HCT116 (cell line): ENCODE measurements around the gene SLMAP. TPM values are rescaled to one million over a fixed set of nuclear protein-coding genes. Genes with fewer than 3 reads are reported as not detected.
A peak's percentile ranks its signal among the peaks of the same experiment; 100 is the strongest.

ENCODE experiments used
- ATAC-seq: fragments of 200-7000 bp; cut with Tn5 transposase; 2 replicates; pipeline ENCODE4 v1.9.1; 2020; ENCODE audit warnings: mild to moderate bottlenecking, moderate library complexity
- BruUV-seq: library from RNA; stranded (reverse); fragments of 400-500 nt; replicated peaks from 2 replicates; lab custom pipeline; 2021; lab: Mats Ljungman, UMichigan
- CTCF ChIA-PET: fragments of 300-600 bp; sonication (Branson Sonifier 250); formaldehyde crosslinking; loops from one replicate; lab custom pipeline; 2021; ENCODE audit warnings: antibody characterized with exemption; lab: Charles Lee
- POLR2A ChIA-PET: fragments of 300-600, 350-600 bp; sonication (Branson Sonifier 250); formaldehyde crosslinking; loops from one replicate; lab custom pipeline; 2021; ENCODE audit warnings: antibody characterized with exemption; lab: Charles Lee
- RAD21 ChIA-PET, 2 experiments: fragments of 300-600 bp; sonication (Branson Sonifier 250); formaldehyde crosslinking; loops; one replicate each; lab custom pipeline; 2023; ENCODE audit warnings: low total read pairs in 2 of 2; ENCODE audit not compliant: uncharacterized antibody in 2 of 2, unreplicated experiment in 2 of 2, low non-redundant PET in 1 of 2; lab: Charles Lee
- DNase-seq: peaks from one replicate; pipeline ENCODE4 v3.0.0-alpha.2; 2010; ENCODE audit warnings: low read depth, low spot score
- H2AFZ ChIP-seq: fragments of 200-600 bp; shearing (Covaris generic), sonication (generic); 2 replicates; pipeline ENCODE4 v1.6.1; 2017; ENCODE audit warnings: low read depth, mixed run types, mixed read lengths, antibody characterized with exemption, low read length; ENCODE audit not compliant: poor library complexity, severe bottlenecking
- H3K27ac ChIP-seq: 2 replicates; pipeline ENCODE4 v1.5.1; 2012; ENCODE audit warnings: low read depth, low read length
- H3K27me3 ChIP-seq: fragments of 200-600 bp; sonication (generic); 2 replicates; pipeline ENCODE4 v1.6.1; 2016; ENCODE audit warnings: mixed run types, low read length, mixed read lengths; ENCODE audit not compliant: insufficient read depth
- H3K36me3 ChIP-seq, 2 experiments: fragments of 200-500 bp in 1 of 2; fragments of 200-600 bp in 1 of 2; sonication (Bioruptor generic) in 1 of 2; sonication (generic) in 1 of 2; 2 replicates each; pipeline versions ENCODE4 v1.5.1 to v1.6.1; 2014 to 2016; ENCODE audit warnings: low read length in 2 of 2, inconsistent platforms in 1 of 2, mixed read lengths in 1 of 2, mixed run types in 1 of 2; ENCODE audit not compliant: insufficient read depth in 2 of 2, control insufficient read depth in 1 of 2
- H3K4me1 ChIP-seq, 2 experiments: fragments of 200-600 bp in 1 of 2; sonication (generic) in 1 of 2; 2 replicates each; pipeline versions ENCODE4 v1.5.1 to v1.6.1; 2012 to 2017; ENCODE audit warnings: low read length in 2 of 2, inconsistent platforms in 1 of 2, mild to moderate bottlenecking in 1 of 2, mixed read lengths in 1 of 2, mixed run types in 1 of 2, moderate library complexity in 1 of 2; ENCODE audit not compliant: insufficient read depth in 2 of 2, control insufficient read depth in 1 of 2
- H3K4me2 ChIP-seq: fragments of 200-600 bp; sonication (generic); 2 replicates; pipeline ENCODE4 v1.6.1; 2017; ENCODE audit warnings: mixed run types, low read length, mixed read lengths
- H3K4me3 ChIP-seq, 2 experiments: fragments of 200-600 bp in 1 of 2; sonication (generic) in 1 of 2; replicated peaks in 1 of 2; 2 replicates each; pipeline ENCODE4 v1.5.1; 2011 to 2016; ENCODE audit warnings: low read length in 2 of 2, control low read depth in 1 of 2, low read depth in 1 of 2, mild to moderate bottlenecking in 1 of 2, mixed read lengths in 1 of 2, mixed run types in 1 of 2
- H3K79me2 ChIP-seq: fragments of 200-600 bp; sonication (generic); 2 replicates; pipeline ENCODE4 v1.6.1; 2017; ENCODE audit warnings: mild to moderate bottlenecking, mixed run types, low read length, moderate library complexity, mixed read lengths; ENCODE audit not compliant: insufficient read depth
- H3K9ac ChIP-seq: fragments of 200-600 bp; sonication (generic); 2 replicates; pipeline ENCODE4 v1.6.1; 2016; ENCODE audit warnings: low read length, mixed read lengths
- H3K9me2 ChIP-seq: fragments of 200-600 bp; sonication (generic), shearing (Covaris generic); 2 replicates; pipeline ENCODE4 v1.6.1; 2017; ENCODE audit warnings: mixed run types, mild to moderate bottlenecking, moderate library complexity; ENCODE audit not compliant: insufficient read depth
- H3K9me3 ChIP-seq, 2 experiments: fragments of 200-500 bp in 1 of 2; fragments of 200-600 bp in 1 of 2; sonication (Bioruptor generic) in 1 of 2; sonication (generic) in 1 of 2; 2 replicates each; pipeline ENCODE4 v1.6.1; 2014 to 2017; ENCODE audit warnings: low read length in 2 of 2, mixed read lengths in 2 of 2, inconsistent platforms in 1 of 2, low read depth in 1 of 2, mild to moderate bottlenecking in 1 of 2, mixed run types in 1 of 2, moderate library complexity in 1 of 2; ENCODE audit not compliant: control insufficient read depth in 1 of 2, insufficient read depth in 1 of 2
- H4K20me1 ChIP-seq: fragments of 200-600 bp; sonication (generic), shearing (Covaris generic); 2 replicates; pipeline ENCODE4 v1.6.1; 2017; ENCODE audit warnings: mixed run types, mild to moderate bottlenecking, moderate library complexity; ENCODE audit not compliant: insufficient read depth
- CBX3 ChIP-seq: IDR thresholded peaks from 2 replicates; pipeline ENCODE4 v1.6.1; 2012; ENCODE audit warnings: low read depth
- CEBPB ChIP-seq: IDR thresholded peaks from 2 replicates; pipeline ENCODE4 v1.6.1; 2012; ENCODE audit warnings: low read depth
- CTCF ChIP-seq, 3 experiments: fragments of 200-600 bp in 1 of 3; sonication (generic) in 1 of 3; IDR thresholded peaks in 2 of 3; conservative IDR thresholded peaks in 1 of 3; 2 replicates each; pipeline ENCODE4 v1.5.1; 2012 to 2017; ENCODE audit warnings: low read depth in 2 of 3, low read length in 2 of 3, antibody characterized with exemption in 1 of 3, borderline replicate concordance in 1 of 3, control low read depth in 1 of 3, mild to moderate bottlenecking in 1 of 3, mixed read lengths in 1 of 3, mixed run types in 1 of 3, moderate library complexity in 1 of 3; ENCODE audit not compliant: insufficient read depth in 1 of 3
- EZH2phosphoT487 ChIP-seq: fragments of 200-600 bp; IDR thresholded peaks from 2 replicates; pipeline ENCODE4 v1.6.1; 2018; ENCODE audit warnings: antibody characterized with exemption, borderline replicate concordance
- FOSL1 ChIP-seq: IDR thresholded peaks from 2 replicates; pipeline ENCODE4 v1.6.1; 2012; ENCODE audit warnings: low read depth
- MAX ChIP-seq: IDR thresholded peaks from 2 replicates; pipeline ENCODE4 v1.6.1; 2012
- POLR2A ChIP-seq: IDR thresholded peaks from 2 replicates; pipeline ENCODE4 v1.7.0; 2011; ENCODE audit warnings: borderline replicate concordance; ENCODE audit not compliant: insufficient read depth, insufficient read length; ENCODE audit errors: extremely low read depth
- RAD21 ChIP-seq: IDR thresholded peaks from 2 replicates; pipeline ENCODE4 v1.6.1; 2012; ENCODE audit warnings: low read depth, mild to moderate bottlenecking
- REST ChIP-seq: IDR thresholded peaks from 2 replicates; pipeline ENCODE4 v1.6.1; 2012; ENCODE audit warnings: low read depth
- SIN3A ChIP-seq: IDR thresholded peaks from 2 replicates; pipeline ENCODE4 v1.6.1; 2012; ENCODE audit warnings: low read depth
- SP1 ChIP-seq: IDR thresholded peaks from 2 replicates; pipeline ENCODE4 v1.6.1; 2012; ENCODE audit warnings: low read depth
- TCF7L2 ChIP-seq: IDR thresholded peaks from 2 replicates; pipeline ENCODE4 v1.7.0; 2011; ENCODE audit warnings: borderline replicate concordance, inconsistent platforms; ENCODE audit not compliant: insufficient read depth, insufficient read length; ENCODE audit errors: extremely low read depth
- YY1 ChIP-seq: IDR thresholded peaks from 2 replicates; pipeline ENCODE4 v1.6.1; 2011; ENCODE audit warnings: low read length, low read depth, moderate library complexity, mild to moderate bottlenecking; ENCODE audit not compliant: insufficient replicate concordance; ENCODE audit errors: extremely low read depth
- ZFX ChIP-seq: fragments of 450-650 bp; IDR thresholded peaks from 2 replicates; pipeline ENCODE4 v1.6.1; 2017
- ZNF274 ChIP-seq: fragments of 200-500 bp; sonication (Bioruptor generic); IDR thresholded peaks from 2 replicates; pipeline ENCODE4 v1.6.1; 2014; ENCODE audit warnings: mild to moderate bottlenecking, low read depth, low read length, inconsistent platforms
- intact Hi-C: fragments of 100-400 bp; cut with micrococcal nuclease; formaldehyde crosslinking; loops from 2 replicates; pipeline ENCODE4 v1.10.0; 2022
- total RNA-seq: library from RNA; stranded (reverse); gene quantifications from one replicate; pipeline ENCODE4 v1.2.1, GENCODE V29; 2021; ENCODE audit not compliant: unreplicated experiment

Gene SLMAP
- total RNA-seq, 1 experiment from 2014 or later = 81.0 TPM

GRCh38 chr3:57961828-57962447, 205.8 kb downstream of the SLMAP start:
- ChIA-PET CTCF (interaction anchor here (0.6 to 1.3 kb wide), 8 partner anchors 9 to 344 kb away, joined by 3 to 5 read pairs (median 3); partner anchors contain the start of genes HTD2 and RPP14), RAD21 (interaction anchor here in 1 of 2 experiments (0.9 kb wide), 1 partner anchor 215 kb away, joined by 3 read pairs; no protein-coding TSS in a partner anchor), POLR2A (interaction anchor here (1.2 kb wide), 1 partner anchor 11 kb away, joined by 5 read pairs; no protein-coding TSS in a partner anchor)
- no peak overlapping the region for H2AFZ ChIP-seq
- no peaks in the 10 kb centered on the region for H3K36me3 ChIP-seq
- H3K4me3 ChIP-seq = no peak overlapping the region
- intact Hi-C loops = loop anchor here (1.0 to 10.0 kb wide), 2 partner anchors 212 to 343 kb away; partner anchors contain the start of genes HTD2 and RPP14
- H4K20me1 ChIP-seq = no peaks in the 10 kb centered on the region
- no peaks in the 10 kb centered on the region for H3K9me3 ChIP-seq
- BruUV-seq = no TSS peak
- H3K9me2 ChIP-seq = no peaks in the 10 kb centered on the region
- ATAC-seq (peak; percentile 77), DNase-seq (peak; percentile 56)
- H3K79me2 ChIP-seq = no peaks in the 10 kb centered on the region
- TF ChIP-seq POLR2A (no peak), ZFX (no peak), SIN3A (no peak), CTCF (IDR thresholded peaks at IDR 0.05 in 2 of 3, conservative IDR thresholded peaks at IDR 0.05 in 1 of 3; ENCODE audit: borderline replicate concordance in 1 of 3, insufficient read depth in 1 of 3, low read depth in 2 of 3, low read length in 2 of 3) (peak; percentile 40 to 61 (median 43); a peak in 5 of 6 replicates), REST (no peak), CEBPB (peak; percentile 38; the same call in 1 of the 2 replicates), FOSL1 (no peak), SP1 (no peak), CBX3 (no peak), ZNF274 (no peak), MAX (no peak), RAD21 (peak; percentile 78), EZH2phosphoT487 (no peak), YY1 (no peak), TCF7L2 (no peak)
- no peak overlapping the region for H3K27ac ChIP-seq
- no peaks in the 10 kb centered on the region for H3K27me3 ChIP-seq
- peaks cover 8 to 16% of the 10 kb centered on the region in 2 experiments; a peak in 3 of 4 replicates for H3K4me1 ChIP-seq
- H3K9ac ChIP-seq = no peak overlapping the region
- no peak overlapping the region for H3K4me2 ChIP-seq
